ENCODE measurements around the gene ESYT1.

ESYT1 gene

GRCh38 chr12:56127888-56128669 is at the start of gene ESYT1:
ESYT1 (plus strand) TSS chr12:56128267; CDS start chr12:56128320, 53 bp downstream.
- TF ChIP-seq ZNF274 (IDR thresholded peaks at IDR 0.05; ENCODE audit: low read depth, low read length): no peak

GRCh38 chr12:56078427-56078826 is 49.6 kb upstream of the ESYT1 start:
- H3K4me3 ChIP-seq (ENCODE audit: low read length): no peak overlapping the region
- no peak for TF ChIP-seq ZNF274 (IDR thresholded peaks at IDR 0.05; ENCODE audit: low read depth, low read length)

More at GRCh38 chr12:56127888-56128669, at the start of gene ESYT1:
- H3K4me3 ChIP-seq (ENCODE audit: low read length): peak within 1 kb of the TSS; percentile 88

- no peak for TF ChIP-seq ZNF274 (IDR thresholded peaks at IDR 0.05; ENCODE audit: low read depth, low read length)
- H3K4me3 ChIP-seq (ENCODE audit: low read length): peak overlapping the region; percentile 45; the same call in 1 of the 2 replicates
Measured at GRCh38 chr12:56078931-56079722, 48.9 kb upstream of the ESYT1 start.

- H3K4me3 ChIP-seq (ENCODE audit: low read length): peak within 1 kb of the TSS; percentile 45; the same call in 1 of the 2 replicates
- TF ChIP-seq ZNF274 (IDR thresholded peaks at IDR 0.05; ENCODE audit: low read depth, low read length): no peak
Measured at GRCh38 chr12:56079723-56080555, 48.1 kb upstream of the ESYT1 start, which contains the start of gene ERBB3. ERBB3 (plus strand) TSS chr12:56080165; CDS start chr12:56080301, 136 bp downstream.

- no peak overlapping the region for H3K4me3 ChIP-seq (ENCODE audit: low read length)
- TF ChIP-seq ZNF274 (IDR thresholded peaks at IDR 0.05; ENCODE audit: low read depth, low read length): no peak
Measured at GRCh38 chr12:56080556-56081138, 47.4 kb upstream of the ESYT1 start.

GRCh38 chr12:56081393-56082347 is 46.4 kb upstream of the ESYT1 start:
- TF ChIP-seq ZNF274 (IDR thresholded peaks at IDR 0.05; ENCODE audit: low read depth, low read length): no peak
- H3K4me3 ChIP-seq (ENCODE audit: low read length): no peak overlapping the region

GRCh38 chr12:56082382-56082781 is 45.7 kb upstream of the ESYT1 start:
- no peak overlapping the region for H3K4me3 ChIP-seq (ENCODE audit: low read length)
- TF ChIP-seq ZNF274 (IDR thresholded peaks at IDR 0.05; ENCODE audit: low read depth, low read length): no peak

GRCh38 chr12:56082967-56083366 is 45.1 kb upstream of the ESYT1 start:
- no peak overlapping the region for H3K4me3 ChIP-seq (ENCODE audit: low read length)
- TF ChIP-seq ZNF274 (IDR thresholded peaks at IDR 0.05; ENCODE audit: low read depth, low read length): no peak

- TF ChIP-seq ZNF274 (IDR thresholded peaks at IDR 0.05; ENCODE audit: low read depth, low read length): no peak
- no peak overlapping the region for H3K4me3 ChIP-seq (ENCODE audit: low read length)
Measured at GRCh38 chr12:56084958-56085543, 43.0 kb upstream of the ESYT1 start.

GRCh38 chr12:56086096-56086495 is 42.0 kb upstream of the ESYT1 start:
- no peak for TF ChIP-seq ZNF274 (IDR thresholded peaks at IDR 0.05; ENCODE audit: low read depth, low read length)
- no peak overlapping the region for H3K4me3 ChIP-seq (ENCODE audit: low read length)

- H3K4me3 ChIP-seq (ENCODE audit: low read length): no peak overlapping the region
- no peak for TF ChIP-seq ZNF274 (IDR thresholded peaks at IDR 0.05; ENCODE audit: low read depth, low read length)
Measured at GRCh38 chr12:56086608-56087007, 41.5 kb upstream of the ESYT1 start.

- TF ChIP-seq ZNF274 (IDR thresholded peaks at IDR 0.05; ENCODE audit: low read depth, low read length): no peak
- H3K4me3 ChIP-seq (ENCODE audit: low read length): no peak overlapping the region
Measured at GRCh38 chr12:56087220-56087619, 40.8 kb upstream of the ESYT1 start.
